Measurements from ENCODE around the gene RPAP2. TPM values are rescaled to one million over a fixed set of nuclear protein-coding genes. Genes with fewer than 3 reads are reported as not detected.

RPAP2 gene
- total and polyA plus RNA-seq, 2 of the 8 experiments (the other 6 are each of a cell fraction or from before 2014, with no cell fraction given): 7.9 to 28.4 TPM

GRCh38 chr1:92299477-92300150 is 755 bp downstream of the RPAP2 start:
- Histone ChIP-seq H3K79me1 (ENCODE audit: low read depth, low read length) (no peaks in the 10 kb centered on the region), H4K8ac (ENCODE audit: extremely low read depth, insufficient read depth, low read length) (0 out of 2 replicates have a peak overlapping the region, but pooled peaks have one; percentile 93), H3K27me3 (replicated peaks in 1 of 4; ENCODE audit: control insufficient read depth in 3 of 4, extremely low read depth in 1 of 4, insufficient read depth in 3 of 4, low read length in 3 of 4) (no peaks in the 10 kb centered on the region), H3K56ac (replicated peaks; ENCODE audit: insufficient read length, low read depth, low read length) (no peak overlapping the region), H3K4me2 (ENCODE audit: insufficient read depth in 1 of 2, low read depth in 2 of 2, low read length in 2 of 2) (peak overlapping the region; percentile 72 to 83), H2BK20ac (ENCODE audit: low read length) (no peak overlapping the region), H3K18ac (ENCODE audit: extremely low read depth, low read length) (no peak overlapping the region; the same call in 1 of the 2 replicates), H4K91ac (replicated peaks; ENCODE audit: insufficient read length, low read length) (no peak overlapping the region), H4K5ac (ENCODE audit: insufficient read length, low read depth, low read length) (no peak overlapping the region), H3K23me2 (ENCODE audit: low read depth, low read length) (peaks cover 3% of the 10 kb centered on the region; the same call in 1 of the 2 replicates), H2BK5ac (ENCODE audit: low read depth, low read length) (no peak overlapping the region), H3K9me3 (ENCODE audit: insufficient read depth in 2 of 2, low read depth in 1 of 2, low read length in 1 of 2) (no peaks in the 10 kb centered on the region), H2BK120ac (replicated peaks; ENCODE audit: low read depth, low read length) (no peak overlapping the region), H2AK5ac (ENCODE audit: low read depth, low read length) (no peak overlapping the region), H3K4me3 (ENCODE audit: extremely low read depth in 1 of 4, insufficient read depth in 2 of 4, low read depth in 3 of 4, low read length in 4 of 4) (peak overlapping the region; percentile 85 to 96 (median 92)), H4K20me1 (replicated peaks in 1 of 2; ENCODE audit: control insufficient read depth in 1 of 2, insufficient read depth in 2 of 2, low read length in 2 of 2) (no peaks in the 10 kb centered on the region), H3K4ac (replicated peaks; ENCODE audit: insufficient read length, low read depth, low read length) (no peak overlapping the region), H3K36me3 (ENCODE audit: control insufficient read depth in 2 of 4, insufficient read depth in 4 of 4, low read length in 3 of 4) (peaks cover 5 to 48% (median 19%) of the 10 kb centered on the region in 4 experiments; a peak in 6 of 8 replicates), H2AFZ (ENCODE audit: low read length) (0 out of 2 replicates have a peak overlapping the region, but pooled peaks have one; percentile 19), H3K4me1 (replicated peaks in 1 of 4; ENCODE audit: control insufficient read depth in 3 of 4, insufficient read depth in 4 of 4, low read length in 3 of 4) (peaks cover 0 to 3% (median 1%) of the 10 kb centered on the region in 4 experiments; a peak in 4 of 7 replicates), H2BK15ac (ENCODE audit: low read length) (no peak overlapping the region), H3K79me2 (ENCODE audit: control insufficient read depth in 1 of 2, insufficient read depth in 2 of 2, low read length in 2 of 2) (peaks cover 0 to 22% of the 10 kb centered on the region in 2 experiments; a peak in 2 of 4 replicates), H3K23ac (ENCODE audit: insufficient read length) (no peak overlapping the region), H3K14ac (ENCODE audit: insufficient read length) (no peak overlapping the region), H3K27ac (ENCODE audit: low read depth, low read length) (peak overlapping the region; percentile 99), H3K9ac (replicated peaks in 1 of 4; ENCODE audit: extremely low read depth in 1 of 4, low read depth in 3 of 4, low read length in 3 of 4) (peak overlapping the region; percentile 61 to 98 (median 81)), H2BK12ac (ENCODE audit: low read depth, low read length) (no peak overlapping the region)
- 50% methylated on average over 11 of the region's 11 CpGs; no CpG with 5 or more reads in 1 of the 2 experiments for WGBS, 2 experiments (ENCODE audit: extremely low coverage in 1 of 2, insufficient coverage in 1 of 2, insufficient read length in 1 of 2, insufficient replicate concordance in 2 of 2, low coverage in 1 of 2, low lambda C conversion rate in 2 of 2, missing lambda C conversion rate in 1 of 2)
- ChIA-PET CTCF (ENCODE audit: partially characterized antibody) (interaction anchor here (0.9 to 2.2 kb wide), 3 partner anchors 9 to 18 kb away, joined by 3 to 9 read pairs (median 3); no protein-coding TSS in a partner anchor), POLR2A (ENCODE audit: partially characterized antibody) (interaction anchor here (0.6 to 1.5 kb wide), 9 partner anchors 11 to 409 kb away, joined by 3 to 4 read pairs (median 3); no protein-coding TSS in a partner anchor)
- DNase-seq (ENCODE audit: low read depth in 1 of 2, low spot score in 2 of 2): no peak
- no peak for FAIRE-seq
- TF ChIP-seq YY1 (IDR thresholded peaks at IDR 0.05; ENCODE audit: low read depth, low read length): no peak
- no peak for TF ChIP-seq ZNF274 (IDR thresholded peaks at IDR 0.05; ENCODE audit: borderline replicate concordance, extremely low read depth, low read length)
- TF ChIP-seq SIN3A (conservative IDR thresholded peaks at IDR 0.05 in 1 of 2, IDR thresholded peaks at IDR 0.05 in 1 of 2; ENCODE audit: low read depth in 1 of 2, low read length in 2 of 2): no peak
- no peak for TF ChIP-seq BRCA1 (IDR thresholded peaks at IDR 0.05; ENCODE audit: low read depth, low read length)
- no peak for TF ChIP-seq RFX5 (IDR thresholded peaks at IDR 0.05; ENCODE audit: borderline replicate concordance, low read depth, low read length)
- no peak for TF ChIP-seq NRF1 (IDR thresholded peaks at IDR 0.05; ENCODE audit: low read depth, low read length)
- TF ChIP-seq ATF2 (IDR thresholded peaks at IDR 0.05; ENCODE audit: low read length): no peak
- TF ChIP-seq RXRA (IDR thresholded peaks at IDR 0.05; ENCODE audit: insufficient read depth, low read depth, low read length): no peak
- no peak for TF ChIP-seq FOSL1 (IDR thresholded peaks at IDR 0.05; ENCODE audit: insufficient read depth, low read depth, low read length)
- no peak for TF ChIP-seq CTBP2 (IDR thresholded peaks at IDR 0.05; ENCODE audit: borderline replicate concordance, insufficient read depth, insufficient read length, low read length)

Measured in H1 (cell line).